Diencephalon (tissue), 1 donor: ENCODE data around the gene RNF150. TPM values are rescaled to one million over a fixed set of nuclear protein-coding genes. Genes with fewer than 3 reads are reported as not detected.

Experiments used
- total RNA-seq: library from RNA; depleted of rRNA; stranded (reverse); fragments of >200 nt; gene quantifications from one replicate; pipeline ENCODE4 v1.2.3, GENCODE V29; 2014

The RNF150 gene
- 31.6 TPM for total RNA-seq

GRCh38 chr4:141133146-141133998 is at the start of gene RNF150:
Gene RNF150, minus strand, starts transcription at chr4:141133469.

Other genes starting within 250 kb of the RNF150 start
- 25.6 TPM for gene ZNF330, start 87.4 kb upstream of the RNF150 start, total RNA-seq